GM18498 (cell line): ENCODE measurements around the gene ARFGEF3.
"Not testable (repeated sequence)": the region's sequence is repeated elsewhere in the genome, so short reads cannot be mapped to it uniquely, and the experiment has no call there.

Experiments used
- ATAC-seq: cut with Tn5 transposase; IDR thresholded peaks from one replicate; pipeline ENCODE4 v1.9.1; 2021; ENCODE audit warnings: mild to moderate bottlenecking, moderate library complexity; ENCODE audit not compliant: unreplicated experiment

The ARFGEF3 gene

DNA sequence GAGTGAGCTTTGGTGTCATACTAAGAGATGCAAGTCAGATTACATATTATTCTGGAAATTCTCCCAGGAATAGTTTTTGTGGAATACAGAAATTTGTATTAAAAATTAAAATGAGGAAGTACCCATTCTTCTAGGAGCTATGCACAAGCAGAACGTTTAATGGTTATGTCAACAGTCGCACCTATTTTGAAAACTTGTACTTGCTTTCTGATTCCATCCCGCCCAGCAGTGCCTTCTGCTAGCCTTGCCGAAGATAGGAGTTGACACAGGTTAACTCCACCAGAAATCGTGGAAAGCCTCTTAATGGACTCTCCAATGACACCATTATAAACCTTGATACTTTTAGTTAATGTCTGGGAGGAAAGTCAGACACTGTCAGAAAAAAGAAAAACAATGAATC lies 49.9 kb downstream of the ARFGEF3 start:
- no peak for ATAC-seq

DNA sequence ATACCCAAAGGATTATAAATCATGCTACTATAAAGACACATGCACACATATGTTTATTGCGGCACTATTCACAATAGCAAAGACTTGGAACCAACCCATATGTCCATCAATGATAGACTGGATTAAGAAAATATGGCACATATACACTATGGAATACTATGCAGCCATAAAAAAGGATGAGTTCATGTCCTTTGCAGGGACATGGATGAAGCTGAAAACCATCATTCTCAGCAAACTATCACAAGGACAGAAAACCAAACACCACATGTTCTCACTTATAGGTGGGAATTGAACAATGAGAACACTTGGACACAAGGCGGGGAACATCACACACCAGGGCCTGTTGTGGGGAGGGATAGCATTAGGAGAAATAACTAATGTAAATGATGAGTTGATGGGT lies 50.8 kb downstream of the ARFGEF3 start:
- not testable (repeated sequence) for ATAC-seq

DNA sequence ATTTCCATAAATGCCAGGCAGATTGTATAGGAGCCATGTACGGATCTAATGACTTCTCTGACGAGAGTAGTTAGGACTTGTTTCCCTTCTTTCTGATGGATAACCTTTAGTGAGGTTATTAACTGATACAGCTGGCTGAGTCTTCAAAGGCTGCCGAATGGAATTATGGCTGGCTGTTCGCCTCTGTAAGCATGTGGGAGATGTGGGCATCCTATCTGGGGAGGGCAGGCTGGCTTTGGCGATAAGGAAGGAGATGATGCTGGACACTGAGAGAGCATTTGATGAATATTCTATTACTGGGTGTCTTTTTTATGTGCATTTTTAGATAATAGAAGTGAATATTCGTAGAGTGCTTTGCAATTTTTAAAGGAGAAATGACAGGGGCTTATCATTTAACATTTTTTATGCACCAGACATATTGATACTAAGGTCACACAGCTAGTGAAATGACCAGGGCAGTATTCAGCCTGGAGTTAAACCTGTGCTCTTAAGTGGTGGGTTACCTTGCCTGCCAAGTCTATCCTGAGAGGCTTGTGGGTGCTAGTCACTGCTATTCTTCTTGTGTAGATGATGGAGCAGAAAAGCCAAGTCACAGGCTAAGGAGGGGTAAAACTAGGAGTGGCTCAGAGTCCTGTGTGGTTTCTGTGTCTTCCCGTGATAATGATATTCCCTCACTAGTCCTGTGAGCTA lies 53.5 kb downstream of the ARFGEF3 start:
- no peak for ATAC-seq

DNA sequence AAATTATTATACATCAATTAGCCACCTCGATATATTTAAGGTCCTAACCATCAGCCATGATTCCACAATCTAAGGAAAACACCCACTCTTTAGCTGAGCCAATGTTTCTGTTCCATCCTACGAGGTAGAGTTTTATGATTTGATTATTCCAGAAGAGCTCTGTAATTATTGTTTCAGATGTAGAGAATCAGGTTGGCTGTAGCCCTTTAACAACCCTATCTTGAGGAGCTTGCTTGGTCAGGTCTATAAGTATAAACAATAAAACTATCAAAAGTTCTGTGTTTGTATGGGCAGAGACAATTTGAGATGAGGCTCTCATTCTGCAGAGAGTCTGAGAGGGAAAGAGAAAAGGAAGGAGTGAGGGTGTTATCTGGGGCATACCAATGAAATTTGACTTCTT lies 56.7 kb downstream of the ARFGEF3 start, which contains the start of gene PBOV1:
Gene PBOV1 (minus strand): TSS at position 43 of the 400 bp plus-strand sequence. CDS start 96 bp downstream, outside the sequence.
- no peak for ATAC-seq

DNA sequence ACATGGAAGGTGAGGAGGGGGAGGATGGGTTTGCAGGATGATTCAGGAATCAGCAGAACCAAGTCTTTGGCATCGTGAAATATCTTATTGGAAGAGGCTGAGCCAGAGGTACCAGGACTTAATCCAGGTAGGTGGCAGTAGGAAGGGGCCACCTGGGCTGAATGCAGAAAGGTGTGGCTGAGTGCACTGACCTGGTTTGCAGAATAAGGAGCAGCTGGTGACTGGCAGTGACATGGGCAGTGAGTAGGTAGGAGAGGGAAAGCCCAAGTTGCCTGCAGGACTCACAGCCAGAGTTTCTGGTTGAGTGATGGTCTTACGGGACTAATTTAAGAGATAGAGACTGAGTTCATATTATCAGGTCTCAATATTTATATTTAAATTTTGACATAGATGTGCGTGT lies 57.7 kb downstream of the ARFGEF3 start:
- no peak for ATAC-seq

DNA sequence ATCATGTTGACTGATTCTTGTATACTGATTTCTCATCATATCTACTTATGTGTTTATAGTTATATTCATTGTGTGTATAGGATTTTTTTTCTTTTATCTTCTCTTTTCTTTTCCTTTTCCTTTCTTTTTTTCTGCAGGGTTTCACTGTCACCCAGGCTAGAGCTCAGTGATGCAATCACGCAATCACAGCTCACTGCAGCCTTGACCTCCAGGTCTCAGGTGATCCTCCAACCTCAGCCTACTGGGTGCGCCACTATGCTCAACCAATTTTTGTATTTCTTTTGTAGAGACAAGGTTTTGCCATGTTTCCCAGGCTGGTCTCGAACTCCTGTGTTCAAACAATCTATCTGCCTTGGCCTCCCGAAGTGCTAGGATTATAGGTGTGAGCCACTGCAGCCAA lies 58.2 kb downstream of the ARFGEF3 start:
- ATAC-seq, result no peak

DNA sequence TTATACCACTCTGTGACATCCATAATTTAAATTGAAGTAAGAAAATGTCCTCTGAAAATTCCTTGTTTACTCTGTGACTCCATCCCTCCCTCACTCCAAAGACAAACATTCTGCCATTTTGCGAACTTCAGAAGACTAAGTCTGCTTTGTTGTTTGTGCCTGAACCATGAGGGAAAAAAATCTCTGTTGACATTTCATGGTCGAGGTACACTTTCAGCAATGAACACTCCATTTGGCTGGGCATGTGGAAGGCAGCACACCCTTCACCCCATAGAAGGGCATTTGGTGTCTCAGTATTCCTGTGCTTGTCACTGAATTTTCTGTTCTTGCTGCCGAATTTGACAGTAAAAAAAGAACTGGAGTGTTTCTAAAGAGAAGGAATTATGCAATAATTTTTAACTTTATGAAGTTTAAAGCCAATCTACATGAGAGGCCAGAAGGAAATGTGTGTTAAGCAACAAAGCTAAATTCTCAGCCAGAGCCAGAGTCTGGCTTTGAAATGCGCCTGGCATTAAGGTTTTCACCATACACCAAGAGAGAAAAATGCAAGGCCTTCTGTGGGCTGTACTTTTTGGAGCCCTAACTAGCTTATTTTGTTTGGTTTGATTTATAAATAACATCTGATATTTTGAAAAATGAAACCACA lies 61.3 kb downstream of the ARFGEF3 start:
- no peak for ATAC-seq

DNA sequence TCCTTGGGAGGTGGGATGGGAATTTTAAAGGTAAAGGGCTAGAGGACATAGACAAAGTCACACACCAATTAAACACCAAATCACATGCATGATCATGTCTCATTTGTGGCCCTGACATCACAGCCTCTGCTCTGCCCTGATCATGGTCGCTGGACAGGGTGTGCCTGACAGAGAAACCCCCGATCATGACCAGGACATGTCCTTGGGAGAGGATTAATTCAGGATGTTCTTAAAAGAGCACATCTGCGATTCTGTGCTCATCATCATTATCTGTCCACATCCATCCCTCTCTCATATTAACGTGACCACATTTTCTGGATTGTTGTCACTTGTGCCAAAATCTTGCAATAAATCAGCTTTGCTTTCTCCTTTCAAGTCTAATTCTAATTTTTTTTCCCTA lies 64.2 kb downstream of the ARFGEF3 start:
- no peak for ATAC-seq

DNA sequence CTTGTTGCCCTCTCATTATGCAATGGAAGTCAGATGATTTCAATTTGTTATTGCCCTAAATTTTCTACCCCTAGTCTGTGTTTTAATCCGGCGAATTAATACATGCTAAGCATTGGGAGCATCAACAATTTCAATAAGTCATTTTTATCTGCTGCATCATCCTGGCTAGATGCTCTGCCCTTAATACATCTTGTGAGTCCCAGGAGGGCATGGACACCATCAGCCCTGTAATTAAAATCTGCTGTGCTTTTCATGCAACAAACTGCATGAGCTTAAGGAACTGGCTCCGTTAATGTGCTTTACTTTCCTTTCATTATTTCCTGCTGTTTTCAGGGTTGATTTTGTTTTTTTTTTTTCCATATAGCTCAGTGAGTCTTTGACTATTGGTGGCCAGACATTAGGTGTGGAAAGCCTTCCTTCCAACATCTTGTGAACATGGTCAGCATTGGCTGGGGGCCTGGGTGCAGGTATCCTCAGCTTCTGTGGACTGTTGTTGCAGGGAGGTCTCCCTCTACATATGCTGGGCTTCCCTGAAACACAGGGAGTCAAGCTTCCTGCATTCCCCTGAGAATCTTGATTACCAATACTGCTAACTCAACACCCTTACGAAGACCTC lies 65.1 kb downstream of the ARFGEF3 start:
- no peak for ATAC-seq

DNA sequence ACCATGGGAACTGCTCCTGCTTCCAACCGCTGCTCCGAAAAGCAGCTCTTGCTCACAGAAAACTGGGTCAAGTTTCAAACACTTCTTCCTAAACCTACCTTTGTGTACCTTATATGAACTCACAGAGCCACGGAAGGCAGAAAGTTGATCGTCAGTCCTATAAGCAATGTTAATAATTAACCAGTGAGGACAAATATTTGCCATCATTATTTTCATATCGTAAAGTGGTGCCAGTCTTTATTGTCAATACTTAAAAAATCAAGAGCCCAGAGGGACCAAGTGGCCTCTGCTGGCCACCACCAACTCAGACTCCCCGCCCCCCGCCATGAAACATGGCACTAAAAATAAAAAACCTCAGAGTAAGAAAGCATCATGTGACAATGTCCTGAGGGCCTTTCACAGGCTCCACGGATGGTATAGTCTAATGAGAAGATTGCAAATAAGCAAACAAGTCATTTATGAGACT lies 65.6 kb downstream of the ARFGEF3 start:
- ATAC-seq, result no peak

DNA sequence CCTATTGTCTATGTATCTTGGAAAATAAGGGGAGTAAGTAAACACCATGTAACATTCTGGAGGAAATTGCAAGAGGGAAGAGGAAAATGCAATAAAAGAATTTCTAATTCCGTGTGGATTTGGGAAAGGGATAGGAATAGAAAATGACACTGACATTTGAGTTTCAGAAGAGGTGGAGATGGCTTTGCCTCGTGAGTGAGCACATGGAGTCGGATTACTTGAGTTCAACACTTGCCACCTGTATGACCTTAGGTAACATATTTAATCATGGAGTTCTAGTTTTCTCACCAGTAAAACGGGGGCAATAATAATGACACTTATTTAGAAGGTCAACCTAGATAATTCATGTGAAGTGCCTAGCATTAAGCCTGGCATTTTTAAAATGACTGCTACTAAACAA lies 67.3 kb downstream of the ARFGEF3 start:
- ATAC-seq, result no peak

DNA sequence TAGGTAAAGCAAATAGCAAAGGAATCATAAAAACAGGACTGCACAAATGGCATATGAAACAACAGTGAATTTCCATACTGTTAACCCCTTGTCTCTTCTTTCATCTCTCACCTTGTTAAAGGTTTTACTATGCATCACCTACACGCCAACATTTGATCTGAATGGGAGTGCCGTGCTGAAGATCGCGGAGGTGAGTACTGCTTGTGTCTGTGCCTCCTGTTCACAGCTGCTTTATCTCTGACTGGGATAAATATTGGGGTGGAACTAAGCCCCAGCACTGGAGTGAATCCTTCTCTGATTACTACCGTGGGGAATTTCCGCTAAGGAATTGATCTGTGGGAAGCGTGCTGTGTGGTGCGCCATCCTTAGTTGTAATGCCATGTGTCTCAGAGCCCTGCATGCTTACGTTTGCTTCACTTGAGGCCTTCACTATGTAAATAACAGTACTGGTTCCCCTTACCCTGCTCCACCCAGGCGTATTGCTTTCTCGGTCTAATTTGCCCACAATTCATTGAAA lies 68.0 kb downstream of the ARFGEF3 start:
- ATAC-seq, result no peak

DNA sequence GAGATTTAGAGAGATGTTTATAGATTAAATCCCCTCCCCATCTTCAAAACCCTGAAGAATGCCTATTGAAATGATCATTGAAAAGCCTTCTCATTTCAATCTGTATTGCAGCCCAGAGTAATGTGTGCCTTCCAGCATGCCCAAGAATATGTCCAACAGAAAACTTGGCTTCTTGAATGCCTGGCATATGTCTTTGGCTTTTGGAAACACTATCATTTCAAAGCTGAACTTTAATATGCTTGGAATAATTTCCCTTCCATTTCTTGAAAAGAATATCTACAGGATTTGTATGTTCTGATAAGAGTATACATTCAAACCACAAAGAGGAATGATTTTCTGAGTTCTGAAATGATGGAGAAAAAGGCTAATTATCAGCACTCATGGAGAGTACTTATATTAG lies 68.5 kb downstream of the ARFGEF3 start:
- no peak for ATAC-seq

DNA sequence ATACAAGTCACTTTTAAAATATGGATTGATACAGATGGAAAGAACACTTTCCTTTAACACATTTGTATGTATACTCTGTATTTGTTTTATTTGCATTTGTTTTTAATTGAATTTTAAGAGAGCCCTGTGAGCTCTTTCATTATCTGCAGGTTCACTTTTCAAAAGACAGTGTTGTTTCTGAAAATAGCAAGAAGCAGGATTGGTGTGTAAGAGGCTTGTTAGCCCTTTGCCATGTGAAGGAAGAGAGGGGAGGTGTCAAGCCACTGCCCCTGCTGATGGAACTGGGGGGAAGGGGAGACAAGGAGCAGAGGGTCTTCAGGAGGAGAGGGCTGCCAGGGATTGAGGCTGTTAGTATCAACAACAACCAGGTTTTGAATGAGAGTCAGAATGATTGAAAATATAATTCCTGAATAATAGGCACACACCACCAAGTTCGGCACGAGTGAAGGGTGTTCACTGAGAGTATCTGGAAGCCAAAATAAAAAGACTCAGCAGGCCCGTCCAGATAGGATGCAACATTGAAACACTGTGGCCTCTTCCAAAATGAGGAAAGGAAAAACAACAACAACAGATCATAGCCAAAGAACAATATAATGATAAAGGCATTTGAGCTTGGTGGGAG lies 69.1 kb downstream of the ARFGEF3 start:
- ATAC-seq, result no peak

DNA sequence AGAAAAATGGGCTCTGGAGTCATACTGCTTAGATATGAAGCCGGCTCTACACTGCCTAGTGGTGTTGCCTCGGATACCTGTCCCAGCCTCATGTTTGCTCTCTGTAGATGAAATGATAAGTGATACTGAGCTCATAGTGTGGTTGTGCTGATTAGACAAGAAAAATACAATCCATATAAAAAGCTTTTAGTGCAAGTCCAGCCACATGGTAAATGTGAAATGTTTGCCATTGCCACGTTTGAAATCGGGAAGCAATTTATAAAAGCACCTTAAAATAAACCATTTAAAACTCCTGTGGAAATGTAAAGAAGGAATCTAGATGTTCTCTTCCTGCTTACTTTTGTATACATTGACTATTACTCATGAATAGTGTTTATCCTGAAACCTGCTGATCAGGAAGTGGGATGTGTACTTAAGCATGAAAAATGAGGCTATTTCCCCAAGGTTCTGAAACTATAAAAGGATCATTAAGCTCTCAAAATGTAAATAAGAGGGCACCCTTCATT lies 69.7 kb downstream of the ARFGEF3 start:
- no peak for ATAC-seq

DNA sequence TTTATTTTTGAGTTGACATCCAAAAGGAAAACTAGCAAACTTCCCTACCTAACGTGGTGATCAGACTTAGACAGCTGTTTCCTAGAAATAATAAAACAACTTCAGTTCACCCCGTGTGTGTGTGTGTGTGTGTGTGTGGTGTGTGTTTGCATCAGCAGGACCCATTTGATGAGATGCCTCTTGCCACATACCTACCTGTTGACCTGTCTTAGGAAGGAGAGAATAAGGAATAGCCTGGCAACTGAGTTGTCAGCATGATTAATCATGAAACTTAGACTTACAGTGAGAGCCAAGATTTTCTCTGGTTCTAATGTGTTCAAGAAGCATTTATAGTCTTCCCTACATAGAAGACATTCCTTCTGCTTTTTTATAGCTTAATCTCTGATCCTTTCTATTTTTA lies 72.6 kb downstream of the ARFGEF3 start:
- no peak for ATAC-seq

DNA sequence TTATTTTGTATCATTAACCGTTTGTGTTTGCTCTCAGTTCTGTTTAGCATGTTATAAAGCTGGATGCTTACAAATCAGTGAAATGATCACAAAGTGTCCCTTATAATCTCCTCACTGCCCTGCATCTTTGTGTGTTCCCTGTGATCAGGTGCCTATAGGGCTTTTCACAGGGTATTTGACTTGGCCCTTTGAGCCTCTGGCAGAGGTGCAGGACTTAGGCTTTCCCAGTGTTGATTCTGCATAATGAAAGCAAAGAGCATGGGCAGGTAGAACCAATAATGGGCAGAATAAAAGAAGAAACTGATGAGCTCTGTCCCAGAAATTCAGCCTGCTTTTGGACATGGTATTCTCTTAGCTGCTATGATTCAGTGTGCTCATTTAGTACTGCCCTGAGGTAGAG lies 73.5 kb downstream of the ARFGEF3 start:
- no peak for ATAC-seq

DNA sequence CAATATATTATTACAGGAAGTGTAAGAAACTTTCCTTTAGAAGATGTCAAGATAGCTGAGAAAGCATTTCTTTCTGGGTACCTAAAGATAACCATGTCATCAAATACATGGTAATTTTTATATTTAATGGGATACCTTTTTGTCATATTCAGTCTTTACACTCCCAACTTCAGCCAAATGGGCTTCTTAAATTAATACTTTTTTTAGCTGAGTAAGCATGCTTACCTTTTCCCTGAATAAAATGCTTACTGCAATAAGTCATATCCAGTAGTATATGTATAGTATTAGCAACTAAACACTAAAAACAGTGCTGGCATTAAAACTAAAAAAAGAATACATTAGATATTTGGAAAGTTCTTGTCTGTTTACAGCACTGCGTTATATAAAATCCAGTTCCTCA lies 74.0 kb downstream of the ARFGEF3 start:
- no peak for ATAC-seq

DNA sequence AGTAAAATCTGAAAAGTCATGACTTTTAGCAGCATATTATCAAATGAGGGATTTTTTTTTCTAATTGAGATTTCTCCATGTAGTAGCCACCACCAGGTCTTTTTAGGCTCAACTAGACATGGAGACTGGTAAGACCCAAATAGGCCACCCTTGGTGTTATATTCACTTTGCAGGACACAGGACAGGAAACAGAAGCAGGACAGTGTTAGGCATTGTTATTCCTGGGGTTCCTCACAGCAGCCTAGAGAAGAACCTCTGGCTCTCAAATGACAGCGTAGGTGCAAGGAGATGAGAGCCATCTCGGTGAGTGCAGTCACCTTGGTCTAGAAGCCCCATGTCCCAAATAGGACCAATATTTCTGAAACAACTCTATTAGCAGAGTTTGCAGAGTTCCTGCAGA lies 75.7 kb downstream of the ARFGEF3 start:
- ATAC-seq, result no peak

DNA sequence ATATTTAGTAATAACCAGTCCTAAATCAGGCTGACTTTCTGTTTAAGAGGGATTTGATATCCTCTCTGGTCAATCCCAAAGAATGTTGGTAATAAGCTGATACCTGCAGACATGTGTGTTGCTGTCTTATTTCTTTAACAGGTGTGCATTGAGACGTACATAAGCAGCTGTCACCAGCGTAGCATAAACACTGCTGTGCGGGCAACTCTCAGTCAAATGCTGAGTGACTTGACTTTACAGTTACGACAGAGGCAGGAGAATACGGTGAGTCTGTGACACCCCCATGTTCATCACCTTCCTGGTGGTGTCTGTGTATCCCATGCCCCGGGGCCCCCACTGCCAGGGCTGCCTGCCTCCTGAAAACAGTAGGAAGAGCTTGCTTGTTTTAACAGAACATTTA lies 76.6 kb downstream of the ARFGEF3 start:
- ATAC-seq, result no peak

DNA sequence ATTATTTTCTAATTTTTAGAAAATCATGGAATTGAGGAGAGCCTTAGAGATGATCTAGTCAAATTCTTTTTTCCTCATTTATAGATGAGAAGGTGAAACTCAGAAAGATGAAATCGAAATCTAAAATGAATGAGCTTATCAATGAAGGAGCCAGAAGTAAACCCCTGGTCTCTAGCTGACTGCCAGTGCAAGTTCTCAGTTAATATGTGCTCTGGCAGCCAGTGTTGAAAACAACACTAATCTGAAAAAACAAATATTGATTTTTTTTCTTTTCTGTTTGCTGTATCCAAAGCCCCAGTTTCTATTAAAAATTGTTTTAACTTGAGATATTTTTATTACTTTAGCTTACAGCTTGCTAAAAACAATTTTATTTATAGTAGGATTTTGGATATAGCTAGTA lies 78.0 kb downstream of the ARFGEF3 start:
- ATAC-seq, result no peak
